ENCODE data around the gene MAP1A. TPM values are rescaled to one million over a fixed set of nuclear protein-coding genes. Genes with fewer than 3 reads are reported as not detected.
"Not testable (repeated sequence)": the region's sequence is repeated elsewhere in the genome, so short reads cannot be mapped to it uniquely, and the experiment has no call there.

Gene MAP1A
- total RNA-seq, 1 experiment from 2014 or later, result 16.4 TPM

DNA sequence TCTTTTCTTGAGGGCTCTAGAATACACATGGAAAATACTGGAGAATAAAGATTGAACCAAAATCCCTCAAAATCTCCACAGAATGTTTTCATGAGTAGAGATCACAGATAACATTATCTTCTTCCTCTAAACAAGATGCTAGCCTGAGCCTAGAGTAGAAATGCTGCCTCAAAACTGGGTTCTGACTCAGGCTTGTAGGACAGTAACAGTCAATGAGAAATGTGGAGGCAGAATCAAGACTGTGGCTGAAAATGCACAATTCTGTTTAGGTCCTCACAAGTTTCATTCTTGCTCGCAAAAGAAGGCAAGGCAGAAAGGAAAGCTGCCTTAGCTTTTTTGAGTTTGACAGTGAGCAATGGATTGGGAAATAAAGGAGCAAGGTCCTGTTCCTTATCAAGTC, 57.2 kb downstream of the MAP1A start:
- DNase-seq (ENCODE audit: low spot score); in situ Hi-C loops (cut with HindIII; ENCODE audit: low sequenced_read_pairs): not testable (repeated sequence)

Other genes starting within 250 kb of the MAP1A start
- not detected in 2 replicates for gene TGM7, start 215.4 kb upstream of the MAP1A start, total RNA-seq (2014; rRNA removed; shearing (Covaris generic))
- not detected in 2 replicates for gene LCMT2, start 187.0 kb upstream of the MAP1A start, total RNA-seq (2014; rRNA removed; shearing (Covaris generic))
- gene ZSCAN29, start 146.6 kb upstream of the MAP1A start, total RNA-seq (2014; rRNA removed; shearing (Covaris generic)), result 19.0 and 35.6 TPM in 2 replicates
- gene TUBGCP4, start 146.5 kb upstream of the MAP1A start, total RNA-seq (2014; rRNA removed; shearing (Covaris generic)), result 19.2 and 24.0 TPM in 2 replicates
- gene TP53BP1, start 24.5 kb upstream of the MAP1A start, total RNA-seq (2014; rRNA removed; shearing (Covaris generic)), result 79.1 and 84.7 TPM in 2 replicates
- 11.3 and 50.3 TPM in 2 replicates for gene PPIP5K1, start 72.6 kb downstream of the MAP1A start, total RNA-seq (2014; rRNA removed; shearing (Covaris generic))
- gene CKMT1B, start 76.4 kb downstream of the MAP1A start, total RNA-seq (2014; rRNA removed; shearing (Covaris generic)), result 12.7 and 30.9 TPM in 2 replicates
- gene STRC, start 101.2 kb downstream of the MAP1A start, total RNA-seq (2014; rRNA removed; shearing (Covaris generic)), result not detected in 2 replicates
- gene CATSPER2, start 131.2 kb downstream of the MAP1A start, total RNA-seq (2014; rRNA removed; shearing (Covaris generic)), result 0.43 TPM in 1 of 2 replicates, not detected in the other
- gene CKMT1A, start 176.3 kb downstream of the MAP1A start, total RNA-seq (2014; rRNA removed; shearing (Covaris generic)), result 3.8 and 14.2 TPM in 2 replicates
- 234 and 317 TPM in 2 replicates for gene PDIA3, start 228.8 kb downstream of the MAP1A start, total RNA-seq (2014; rRNA removed; shearing (Covaris generic))